Sigmoid colon (tissue), 4 donors: ENCODE data around the gene SLIT1.

Experiments
- EP300 ChIP-seq, 4 donors: sonication (generic); formaldehyde crosslinking; IDR thresholded peaks; one replicate each; pipeline ENCODE4 v1.6.1; 2017; ENCODE audit warnings: antibody characterized with exemption in 4 of 4
- POLR2A ChIP-seq, 2 donors: fragments of 450-650 bp; IDR thresholded peaks; one replicate each; pipeline ENCODE4 v1.6.1; 2016; ENCODE audit warnings: antibody characterized with exemption in 2 of 2, mild to moderate bottlenecking in 2 of 2, moderate library complexity in 2 of 2
- POLR2AphosphoS5 ChIP-seq, 4 donors: sonication (generic); formaldehyde crosslinking; IDR thresholded peaks; one replicate each; pipeline ENCODE4 v1.6.1; 2017; ENCODE audit warnings: antibody characterized with exemption in 4 of 4
- TF ChIP-seq, protein P1 (sequence below), 4 experiments: fragments of 450-650 bp in 3 of 4; fragments of 200-600 bp in 1 of 4; IDR thresholded peaks; one replicate each; pipeline ENCODE4 v1.5.1; 2016 to 2019; ENCODE audit warnings: antibody characterized with exemption in 4 of 4, mild to moderate bottlenecking in 3 of 4, moderate library complexity in 2 of 4

GRCh38 chr10:96949039-96949683 is 236.6 kb downstream of the SLIT1 start:
- TF ChIP-seq, protein P1, sequence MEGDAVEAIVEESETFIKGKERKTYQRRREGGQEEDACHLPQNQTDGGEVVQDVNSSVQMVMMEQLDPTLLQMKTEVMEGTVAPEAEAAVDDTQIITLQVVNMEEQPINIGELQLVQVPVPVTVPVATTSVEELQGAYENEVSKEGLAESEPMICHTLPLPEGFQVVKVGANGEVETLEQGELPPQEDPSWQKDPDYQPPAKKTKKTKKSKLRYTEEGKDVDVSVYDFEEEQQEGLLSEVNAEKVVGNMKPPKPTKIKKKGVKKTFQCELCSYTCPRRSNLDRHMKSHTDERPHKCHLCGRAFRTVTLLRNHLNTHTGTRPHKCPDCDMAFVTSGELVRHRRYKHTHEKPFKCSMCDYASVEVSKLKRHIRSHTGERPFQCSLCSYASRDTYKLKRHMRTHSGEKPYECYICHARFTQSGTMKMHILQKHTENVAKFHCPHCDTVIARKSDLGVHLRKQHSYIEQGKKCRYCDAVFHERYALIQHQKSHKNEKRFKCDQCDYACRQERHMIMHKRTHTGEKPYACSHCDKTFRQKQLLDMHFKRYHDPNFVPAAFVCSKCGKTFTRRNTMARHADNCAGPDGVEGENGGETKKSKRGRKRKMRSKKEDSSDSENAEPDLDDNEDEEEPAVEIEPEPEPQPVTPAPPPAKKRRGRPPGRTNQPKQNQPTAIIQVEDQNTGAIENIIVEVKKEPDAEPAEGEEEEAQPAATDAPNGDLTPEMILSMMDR (IDR thresholded peaks at IDR 0.05), result no peak
- TF ChIP-seq POLR2AphosphoS5 (IDR thresholded peaks at IDR 0.05), result no peak
- TF ChIP-seq POLR2A (IDR thresholded peaks at IDR 0.05), result no peak
- TF ChIP-seq EP300 (IDR thresholded peaks at IDR 0.05), result no peak
